ENCODE data around the gene ST3GAL5.
A peak's percentile ranks its signal among the peaks of the same experiment; 100 is the strongest.

ST3GAL5 gene

DNA sequence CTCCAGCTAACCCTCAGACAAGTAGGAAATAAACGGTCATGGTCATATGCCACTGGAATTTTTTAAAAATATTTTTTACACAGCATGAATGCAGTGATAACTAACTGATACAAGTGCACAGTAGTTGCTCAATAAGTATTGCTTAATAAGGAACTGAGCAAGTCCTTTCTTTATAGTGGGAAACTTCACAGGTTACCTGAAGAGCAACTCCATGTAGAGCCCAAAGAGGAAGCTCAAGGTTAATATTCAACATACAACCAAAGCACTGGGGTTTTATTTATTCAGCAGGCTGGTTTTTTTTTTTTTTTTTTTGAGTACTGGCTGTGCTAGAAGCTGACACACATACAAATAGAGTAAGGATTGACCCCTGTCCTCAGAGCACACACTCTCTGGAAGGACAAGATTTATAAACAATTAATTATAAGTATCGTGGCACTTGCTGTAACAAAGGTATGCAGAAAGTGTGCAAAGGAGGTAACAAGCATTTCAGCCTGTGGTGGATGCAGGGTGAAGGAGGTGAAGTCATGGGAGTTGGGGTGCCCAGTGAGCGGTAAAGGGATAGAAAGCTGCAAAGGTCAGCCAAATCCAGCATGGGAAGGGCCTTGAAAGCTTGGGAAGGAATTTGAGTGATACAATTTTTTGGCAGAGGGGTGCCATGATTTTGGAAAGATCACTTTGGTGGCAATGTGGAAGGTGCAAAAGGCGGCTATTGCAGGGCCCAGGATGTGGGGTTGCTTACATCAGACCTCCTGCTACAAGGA is 82.3 kb downstream of the ST3GAL5 start:
- no peak for DNase-seq (ENCODE audit: low spot score)

GRCh38 chr2:85804583-85804982 is 84.2 kb downstream of the ST3GAL5 start:
- DNase-seq (ENCODE audit: low spot score): peak; percentile 67

DNA sequence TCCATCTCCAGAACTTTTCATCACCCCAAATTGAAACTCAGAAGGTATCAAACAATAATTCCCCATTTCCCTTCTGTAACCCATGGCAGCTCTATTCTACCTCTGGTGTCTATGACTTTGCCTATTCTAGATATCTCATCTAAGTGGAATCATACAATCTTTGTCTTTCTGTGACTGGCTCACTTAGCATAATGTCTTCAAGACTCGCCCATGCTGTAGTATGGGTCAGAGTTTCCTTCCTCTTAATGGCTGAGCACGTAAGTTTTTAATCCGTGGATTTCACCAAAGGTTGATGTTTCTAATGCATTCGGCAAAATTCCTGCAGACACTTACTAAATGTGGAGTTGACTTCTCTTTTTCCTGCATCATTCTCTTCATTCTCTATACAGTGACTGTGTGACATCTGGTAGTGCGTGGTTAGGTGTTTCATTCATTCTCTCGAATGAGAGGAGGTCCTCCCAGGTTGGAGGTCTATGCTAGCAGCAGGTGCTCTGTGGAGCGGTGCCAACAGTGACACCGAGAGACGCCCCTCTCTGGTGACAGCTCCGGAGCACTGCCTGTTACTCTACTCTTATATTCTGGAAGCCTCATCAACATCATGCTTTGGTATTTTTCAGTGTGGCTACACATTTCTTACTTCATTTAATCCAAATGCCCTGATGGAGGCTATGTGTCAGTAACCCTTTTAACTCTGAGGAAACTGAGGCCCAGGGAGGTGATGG is 84.9 kb downstream of the ST3GAL5 start:
- DNase-seq (ENCODE audit: low spot score): no peak

GRCh38 chr2:85802354-85803103 is 86.3 kb downstream of the ST3GAL5 start:
- no peak for DNase-seq (ENCODE audit: low spot score)

DNA sequence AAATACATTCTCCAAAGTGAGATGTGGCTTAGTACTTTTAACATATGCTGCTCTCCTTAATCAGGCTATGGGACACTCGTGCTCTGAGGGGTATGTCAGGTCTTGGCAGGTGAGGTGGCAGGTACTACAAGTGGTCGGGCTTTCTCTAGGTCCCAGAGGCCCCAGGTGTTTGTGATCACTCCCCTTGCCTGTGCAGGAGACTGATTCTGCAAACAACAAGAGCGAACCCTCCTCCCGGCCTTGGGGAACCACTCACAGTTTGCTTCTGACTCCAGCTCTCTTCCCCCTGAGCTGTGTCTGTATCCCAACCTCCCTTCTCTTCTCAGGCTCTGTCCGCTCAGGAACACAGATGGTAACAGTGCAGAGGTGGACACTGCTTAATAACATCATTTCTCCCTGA is 86.9 kb downstream of the ST3GAL5 start:
- DNase-seq (ENCODE audit: low spot score): no peak

DNA sequence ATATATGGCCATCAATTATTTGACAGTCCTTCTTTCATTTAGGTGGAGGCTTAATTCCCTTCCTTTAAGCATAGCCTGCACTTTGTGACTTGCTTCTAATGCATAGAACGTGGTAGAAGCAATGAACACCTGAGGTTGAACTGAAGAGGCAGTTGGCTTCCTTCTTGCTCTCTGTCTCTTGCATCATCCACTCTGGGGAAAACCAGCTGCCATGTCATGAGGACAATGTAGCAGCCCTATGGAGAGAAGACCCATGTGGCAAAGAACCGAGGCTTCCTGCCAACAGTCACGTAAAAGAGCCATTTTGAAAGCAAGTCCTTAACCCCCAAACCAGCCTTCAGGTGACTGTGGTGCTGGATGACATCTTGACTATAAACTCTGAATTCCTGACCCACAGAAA is 88.2 kb downstream of the ST3GAL5 start:
- no peak for DNase-seq (ENCODE audit: low spot score)

DNA sequence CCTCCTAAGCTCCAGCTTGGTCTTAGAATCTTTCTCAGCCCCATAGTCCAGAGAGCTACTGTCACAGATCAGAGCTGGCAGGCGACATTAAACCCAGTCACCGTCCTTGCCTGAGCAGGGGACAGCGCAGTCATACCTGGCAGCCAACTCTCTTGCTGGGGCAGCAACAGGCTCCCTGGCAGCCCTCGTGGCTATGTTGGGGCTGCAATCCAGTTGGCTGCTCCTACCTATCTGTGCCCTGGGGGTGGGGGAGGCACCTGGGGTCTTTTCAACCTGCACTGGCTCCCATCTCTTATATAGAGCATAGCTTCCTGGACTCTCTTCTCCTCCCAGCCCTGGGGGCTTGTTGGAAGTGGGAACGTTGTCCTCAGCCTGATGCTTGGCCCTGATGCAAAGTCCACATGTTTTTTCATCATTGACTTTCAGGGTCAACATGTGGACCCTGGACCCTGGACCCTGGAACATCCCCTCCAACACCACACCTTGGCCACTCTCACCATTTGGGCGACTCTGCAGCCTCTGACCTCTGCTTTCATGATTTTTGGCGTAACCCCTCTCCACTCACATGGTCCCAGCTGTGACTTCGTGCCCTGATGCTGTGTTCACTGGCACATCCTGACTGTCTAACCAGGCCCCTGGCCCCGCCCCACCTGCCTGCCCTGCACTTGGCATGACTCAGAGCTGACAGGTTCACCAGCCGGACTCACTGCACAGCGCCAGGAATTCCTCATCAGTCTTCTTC is 89.4 kb downstream of the ST3GAL5 start:
- DNase-seq (ENCODE audit: low spot score): no peak

GRCh38 chr2:85797921-85798320 is 90.9 kb downstream of the ST3GAL5 start:
- no peak for DNase-seq (ENCODE audit: low spot score)

DNA sequence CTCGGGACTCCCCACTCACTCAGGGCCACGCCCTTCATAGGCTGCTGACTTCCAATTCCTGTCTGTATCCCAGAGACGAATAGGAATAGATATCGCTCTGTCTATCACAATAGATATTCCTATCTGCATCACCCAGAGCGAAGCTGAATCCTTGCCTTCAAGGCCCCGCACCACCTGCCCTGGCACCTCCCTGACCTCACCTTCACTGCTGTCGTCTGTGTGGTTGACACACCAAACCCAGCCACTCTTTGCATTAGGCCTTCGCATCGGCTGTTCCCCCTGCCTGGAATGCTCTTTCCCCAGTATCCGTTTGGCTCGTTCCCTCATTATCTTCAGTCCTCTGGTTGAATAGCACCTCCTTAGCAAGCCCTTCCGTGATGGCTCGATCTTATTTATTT is 91.5 kb downstream of the ST3GAL5 start:
- no peak for DNase-seq (ENCODE audit: low spot score)

- DNase-seq (ENCODE audit: low spot score): no peak
Observed at GRCh38 chr2:85796341-85797262, 92.2 kb downstream of the ST3GAL5 start.

- DNase-seq (ENCODE audit: low spot score): no peak
Observed at GRCh38 chr2:85796046-85796340, 92.8 kb downstream of the ST3GAL5 start.

DNA sequence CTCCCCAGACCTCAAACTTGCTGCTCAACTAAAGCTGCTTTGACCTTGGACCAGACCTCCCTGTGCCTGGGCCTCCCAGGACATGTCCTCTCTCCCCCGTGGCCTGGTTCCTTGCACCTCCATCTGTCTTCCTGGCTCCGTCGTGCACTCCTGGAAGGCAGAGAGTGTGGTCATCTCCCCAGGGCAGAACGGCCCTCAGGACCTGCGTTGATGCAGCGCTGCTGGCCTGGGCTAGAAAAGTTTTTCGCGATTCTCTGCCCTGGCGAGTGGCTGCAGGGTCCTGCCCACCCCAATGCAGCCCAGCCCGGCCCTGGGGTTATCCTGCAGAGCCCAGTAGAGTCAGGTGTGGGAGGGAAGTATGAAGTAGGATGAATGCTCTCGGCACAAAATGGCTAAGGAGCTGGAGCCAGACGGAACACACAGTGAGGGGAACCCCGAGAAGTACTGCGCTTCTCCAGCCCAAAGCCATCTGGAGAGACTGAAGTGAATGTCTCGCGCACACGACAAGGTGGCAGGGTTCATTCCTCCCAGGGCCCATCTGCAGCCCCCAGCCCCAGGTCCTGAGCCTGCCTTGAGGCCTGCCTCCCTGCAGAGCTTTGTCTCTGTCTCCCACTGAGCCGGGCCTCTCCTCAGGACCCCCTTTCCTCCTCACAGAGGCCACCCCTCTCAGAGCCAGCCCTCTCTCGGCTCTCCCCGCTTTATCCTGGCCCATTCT is 93.3 kb downstream of the ST3GAL5 start:
- DNase-seq (ENCODE audit: low spot score): no peak

GRCh38 chr2:85794491-85795121 is 94.2 kb downstream of the ST3GAL5 start:
- no peak for DNase-seq (ENCODE audit: low spot score)

DNA sequence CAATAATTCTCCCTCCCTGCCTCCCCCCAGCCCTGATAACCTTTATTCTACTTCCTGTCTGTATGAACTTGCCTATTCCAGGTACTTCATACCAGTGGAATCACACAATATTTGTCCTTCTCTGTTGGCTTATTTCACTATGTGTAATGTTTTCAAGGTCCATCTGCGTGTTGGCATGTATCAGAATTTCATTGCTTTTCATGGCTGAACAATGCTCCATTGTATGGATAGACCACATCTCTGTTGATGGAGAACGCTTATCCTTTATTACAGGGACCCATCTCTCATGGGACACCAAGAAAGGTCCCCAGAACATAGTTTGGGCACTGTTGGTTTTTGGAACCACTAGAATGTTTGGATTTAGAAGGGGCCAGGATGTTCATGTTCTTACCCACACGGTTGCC is 94.8 kb downstream of the ST3GAL5 start:
- DNase-seq (ENCODE audit: low spot score): peak; percentile 61

GRCh38 chr2:85793584-85793983 is 95.2 kb downstream of the ST3GAL5 start:
- no peak for DNase-seq (ENCODE audit: low spot score)

- DNase-seq (ENCODE audit: low spot score): peak; percentile 50
Observed at GRCh38 chr2:85792783-85793441, 95.9 kb downstream of the ST3GAL5 start.

- no peak for DNase-seq (ENCODE audit: low spot score)
Observed at GRCh38 chr2:85791704-85792565, 96.9 kb downstream of the ST3GAL5 start.

DNA sequence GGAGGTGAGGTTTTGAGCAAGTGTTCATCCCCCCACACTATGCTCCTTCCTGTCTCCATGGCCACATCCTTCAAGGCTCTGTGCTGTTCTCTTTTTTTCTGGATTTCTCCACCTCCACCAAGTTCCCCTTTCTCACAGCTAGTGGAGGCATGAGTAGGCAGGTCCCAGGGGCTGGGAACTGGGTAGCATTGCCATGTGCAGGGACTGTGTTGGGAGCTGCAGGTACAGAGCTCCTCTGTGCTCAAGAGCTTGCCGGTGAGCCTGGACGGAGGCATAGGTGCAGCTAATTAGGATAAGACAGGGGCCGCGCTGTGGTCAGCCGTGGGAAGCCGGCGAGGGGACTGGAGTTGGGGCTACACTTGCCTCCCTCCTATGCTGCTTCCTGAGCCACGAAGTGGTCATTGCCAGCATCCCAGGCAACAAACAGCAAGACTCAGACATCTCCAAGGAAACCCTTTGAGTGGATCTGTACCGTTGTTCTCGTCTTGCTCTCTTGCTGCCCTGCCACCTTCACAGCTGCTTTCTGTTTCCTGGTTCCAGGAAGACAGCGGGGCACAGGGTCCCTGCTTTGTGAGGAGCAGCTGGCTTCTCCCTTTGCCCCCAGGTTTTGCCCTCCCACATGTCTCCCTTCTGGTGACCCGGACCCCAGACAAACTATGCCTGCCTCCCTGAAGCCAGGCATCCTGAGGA is 98.1 kb downstream of the ST3GAL5 start:
- no peak for DNase-seq (ENCODE audit: low spot score)

All from COLO829 (cell line).